Breast epithelium (tissue), 4 donors: Measurements from ENCODE around the gene DDX31. TPM values are rescaled to one million over a fixed set of nuclear protein-coding genes. Genes with fewer than 3 reads are reported as not detected.

ENCODE experiments used
- DNase-seq, 2 donors: peaks; one replicate each; pipeline ENCODE4 v3.0.0-alpha.2; 2019; ENCODE audit warnings: low spot score in 2 of 2
- H3K27ac ChIP-seq, 2 donors: fragments of 200-600 bp; sonication (generic) in 1 of 2; one replicate each; pipeline ENCODE4 v1.5.1; 2016 to 2019; ENCODE audit warnings: mild to moderate bottlenecking in 1 of 2
- H3K27me3 ChIP-seq, 2 donors: fragments of 200-600 bp; sonication (generic) in 1 of 2; one replicate each; pipeline versions ENCODE4 v1.5.1 to v1.6.0; 2017 to 2019; ENCODE audit warnings: control low read depth in 1 of 2, mild to moderate bottlenecking in 1 of 2
- H3K36me3 ChIP-seq: fragments of 200-600 bp; one replicate; pipeline ENCODE4 v1.5.1; 2019
- H3K4me1 ChIP-seq, 2 donors: fragments of 200-600 bp; sonication (generic); one replicate each; pipeline ENCODE4 v1.5.1; 2016 to 2019; ENCODE audit warnings: control low read depth in 1 of 2
- H3K4me3 ChIP-seq, 3 donors: fragments of 200-600 bp; sonication (generic); 1 replicate in 2 of 3; 2 replicates in 1 of 3; pipeline ENCODE4 v1.5.1; 2016 to 2019; ENCODE audit warnings: mild to moderate bottlenecking in 3 of 3, moderate library complexity in 2 of 3
- H3K9me3 ChIP-seq, 2 donors: fragments of 200-600 bp; sonication (generic) in 1 of 2; one replicate each; pipeline ENCODE4 v1.5.1; 2016 to 2019; ENCODE audit warnings: control low read depth in 1 of 2
- POLR2A ChIP-seq: fragments of 450-650 bp; IDR thresholded peaks from one replicate; pipeline ENCODE4 v1.6.1; 2016; ENCODE audit warnings: antibody characterized with exemption, mild to moderate bottlenecking, moderate library complexity
- POLR2AphosphoS5 ChIP-seq, 3 donors: sonication (generic); formaldehyde crosslinking; IDR thresholded peaks; one replicate each; pipeline ENCODE4 v1.6.1; 2017; ENCODE audit warnings: antibody characterized with exemption in 3 of 3
- intact Hi-C: fragments of 100-400 bp; cut with DNase I; formaldehyde crosslinking; loops from one replicate; pipeline ENCODE4 v1.15.1; 2023; ENCODE audit warnings: low total_unique reads
- total RNA-seq, 3 donors: library from RNA; depleted of rRNA; stranded (reverse); fragments of >200 nt; gene quantifications; one replicate each; pipeline ENCODE4 v1.1.0, GENCODE V29; 2016
- TF ChIP-seq, protein P1 (sequence below), 3 donors: fragments of 450-650 bp; IDR thresholded peaks; one replicate each; pipeline ENCODE4 v1.5.1; 2016 to 2017; ENCODE audit warnings: antibody characterized with exemption in 3 of 3, mild to moderate bottlenecking in 3 of 3, moderate library complexity in 3 of 3

Gene DDX31
- total RNA-seq, 3 donors from 2014 or later = 10.2 to 23.6 (median 19.0) TPM

DNA sequence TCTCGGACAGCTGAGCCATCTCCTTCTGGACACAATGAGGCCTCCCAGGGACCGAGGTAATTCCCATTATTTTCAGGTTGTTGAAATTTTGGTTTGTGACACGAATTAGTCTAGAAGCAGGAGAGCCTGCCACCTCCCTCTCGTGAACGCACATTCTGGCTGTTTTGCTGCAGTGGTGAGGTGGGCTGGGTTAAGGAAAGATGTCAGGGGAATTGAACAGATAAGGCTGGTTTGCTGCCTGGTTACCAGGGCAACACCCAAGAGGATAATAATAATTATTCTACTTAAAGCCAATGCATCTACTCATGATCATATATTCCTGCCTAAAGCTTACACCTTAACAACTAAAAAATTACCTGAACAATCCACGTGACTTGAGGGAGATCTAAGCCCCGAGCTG is 38.1 kb downstream of the DDX31 start:
- TF ChIP-seq POLR2A (no peak), POLR2AphosphoS5 (IDR thresholded peaks at IDR 0.05) (no peak)
- TF ChIP-seq, protein P1, sequence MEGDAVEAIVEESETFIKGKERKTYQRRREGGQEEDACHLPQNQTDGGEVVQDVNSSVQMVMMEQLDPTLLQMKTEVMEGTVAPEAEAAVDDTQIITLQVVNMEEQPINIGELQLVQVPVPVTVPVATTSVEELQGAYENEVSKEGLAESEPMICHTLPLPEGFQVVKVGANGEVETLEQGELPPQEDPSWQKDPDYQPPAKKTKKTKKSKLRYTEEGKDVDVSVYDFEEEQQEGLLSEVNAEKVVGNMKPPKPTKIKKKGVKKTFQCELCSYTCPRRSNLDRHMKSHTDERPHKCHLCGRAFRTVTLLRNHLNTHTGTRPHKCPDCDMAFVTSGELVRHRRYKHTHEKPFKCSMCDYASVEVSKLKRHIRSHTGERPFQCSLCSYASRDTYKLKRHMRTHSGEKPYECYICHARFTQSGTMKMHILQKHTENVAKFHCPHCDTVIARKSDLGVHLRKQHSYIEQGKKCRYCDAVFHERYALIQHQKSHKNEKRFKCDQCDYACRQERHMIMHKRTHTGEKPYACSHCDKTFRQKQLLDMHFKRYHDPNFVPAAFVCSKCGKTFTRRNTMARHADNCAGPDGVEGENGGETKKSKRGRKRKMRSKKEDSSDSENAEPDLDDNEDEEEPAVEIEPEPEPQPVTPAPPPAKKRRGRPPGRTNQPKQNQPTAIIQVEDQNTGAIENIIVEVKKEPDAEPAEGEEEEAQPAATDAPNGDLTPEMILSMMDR (IDR thresholded peaks at IDR 0.05) = no peak
- Histone ChIP-seq H3K9me3 (no peaks in the 10 kb centered on the region), H3K4me1 (no peaks in the 10 kb centered on the region), H3K27me3 (no peaks in the 10 kb centered on the region), H3K36me3 (peaks cover 17% of the 10 kb centered on the region), H3K4me3 (no peak overlapping the region), H3K27ac (no peak overlapping the region)
- no peak for DNase-seq
- intact Hi-C loops = loop anchor here (10.0 kb wide), 1 partner anchor 217 kb away; the partner anchor contains the start of gene CFAP77

GRCh38 chr9:132631280-132631679 is 38.5 kb downstream of the DDX31 start:
- peaks cover 17% of the 10 kb centered on the region for H3K36me3 ChIP-seq
- TF ChIP-seq, protein P1 (IDR thresholded peaks at IDR 0.05) = no peak
- TF ChIP-seq POLR2A (no peak), POLR2AphosphoS5 (IDR thresholded peaks at IDR 0.05) (no peak)
- intact Hi-C loops = loop anchor here (10.0 kb wide), 1 partner anchor 216 kb away; the partner anchor contains the start of gene CFAP77

DNA sequence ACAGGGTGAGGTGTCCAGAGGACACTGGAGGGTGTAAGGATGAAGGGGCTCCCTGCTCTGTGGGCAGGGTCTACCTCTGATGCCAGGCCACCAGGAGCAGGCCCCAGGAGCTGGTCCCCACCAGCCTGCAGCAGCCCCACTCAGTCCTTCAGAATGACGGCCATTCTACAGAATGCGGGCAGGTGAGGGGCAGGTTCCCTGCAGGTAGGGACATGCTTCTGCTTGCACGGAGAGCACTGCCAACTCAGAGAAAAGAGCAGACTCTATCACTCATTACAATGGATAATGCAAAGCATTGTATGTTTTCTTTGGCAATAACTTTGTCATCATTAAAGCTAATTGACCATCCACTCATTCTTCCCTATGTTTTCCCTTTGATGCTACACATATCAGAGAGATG is 39.0 kb downstream of the DDX31 start:
- Histone ChIP-seq H3K4me3 (no peak overlapping the region), H3K27me3 (no peaks in the 10 kb centered on the region), H3K4me1 (no peaks in the 10 kb centered on the region), H3K36me3 (peaks cover 17% of the 10 kb centered on the region), H3K27ac (no peak overlapping the region), H3K9me3 (no peaks in the 10 kb centered on the region)
- DNase-seq = no peak
- TF ChIP-seq POLR2AphosphoS5 (IDR thresholded peaks at IDR 0.05) (no peak), POLR2A (no peak)
- TF ChIP-seq, protein P1 (IDR thresholded peaks at IDR 0.05) = no peak
- intact Hi-C loops = loop anchor here (10.0 kb wide), 1 partner anchor 216 kb away; the partner anchor contains the start of gene CFAP77

More at GRCh38 chr9:132631280-132631679, 38.5 kb downstream of the DDX31 start:
- Histone ChIP-seq H3K4me1 (no peaks in the 10 kb centered on the region), H3K4me3 (no peak overlapping the region), H3K9me3 (no peaks in the 10 kb centered on the region), H3K27me3 (no peaks in the 10 kb centered on the region), H3K27ac (no peak overlapping the region)
- no peak for DNase-seq

- TF ChIP-seq POLR2A (no peak), POLR2AphosphoS5 (IDR thresholded peaks at IDR 0.05) (no peak)
- TF ChIP-seq, protein P1 (IDR thresholded peaks at IDR 0.05) = no peak
- H3K4me3 ChIP-seq = no peak overlapping the region
- no peak overlapping the region for H3K27ac ChIP-seq
- H3K27me3 ChIP-seq = no peaks in the 10 kb centered on the region
- DNase-seq = no peak
- H3K4me1 ChIP-seq = no peaks in the 10 kb centered on the region
- H3K36me3 ChIP-seq = peaks cover 17% of the 10 kb centered on the region
- no peaks in the 10 kb centered on the region for H3K9me3 ChIP-seq
- intact Hi-C loops = loop anchor here (10.0 kb wide), 1 partner anchor 215 kb away; the partner anchor contains the start of gene CFAP77
Observed at GRCh38 chr9:132630116-132630515, 39.7 kb downstream of the DDX31 start.

- Histone ChIP-seq H3K27me3 (no peaks in the 10 kb centered on the region), H3K36me3 (peaks cover 17% of the 10 kb centered on the region), H3K9me3 (no peaks in the 10 kb centered on the region), H3K4me1 (no peaks in the 10 kb centered on the region), H3K27ac (no peak overlapping the region), H3K4me3 (no peak overlapping the region)
- intact Hi-C loops = no loop called here
- TF ChIP-seq, protein P1 (IDR thresholded peaks at IDR 0.05) = no peak
- TF ChIP-seq POLR2A = no peak
- no peak for TF ChIP-seq POLR2AphosphoS5 (IDR thresholded peaks at IDR 0.05)
- no peak for DNase-seq
Observed at GRCh38 chr9:132628746-132629145, 41.0 kb downstream of the DDX31 start.
